GM23338 (cell line): ENCODE measurements around the gene ATP6V0C. TPM values are rescaled to one million over a fixed set of nuclear protein-coding genes. Genes with fewer than 3 reads are reported as not detected.
"Not testable (repeated sequence)": the region's sequence is repeated elsewhere in the genome, so short reads cannot be mapped to it uniquely, and the experiment has no call there.

Source experiments
- ATAC-seq: fragments of 200-7000 bp; cut with Tn5 transposase; 3 replicates; pipeline ENCODE4 v1.9.1; 2020
- DNase-seq: peaks from one replicate; pipeline ENCODE4 v3.0.0-alpha.2; 2015; ENCODE audit warnings: low spot score
- H2AFZ ChIP-seq: fragments of 200-600 bp; sonication (generic); 2 replicates; pipeline ENCODE4 v1.8.0; 2016; ENCODE audit warnings: antibody characterized with exemption, mild to moderate bottlenecking, moderate library complexity
- H3F3A ChIP-seq: fragments of 200-600 bp; sonication (generic); replicated peaks from 2 replicates; pipeline ENCODE4 v1.8.0; 2017; ENCODE audit warnings: antibody characterized with exemption, mixed run types, low read depth
- H3K27ac ChIP-seq: fragments of 200-600 bp; sonication (generic); 2 replicates; pipeline ENCODE4 v1.6.1; 2016; ENCODE audit warnings: low read depth
- H3K27me3 ChIP-seq: fragments of 200-600 bp; sonication (generic); 2 replicates; pipeline ENCODE4 v1.8.0; 2016; ENCODE audit warnings: mild to moderate bottlenecking, mixed run types, moderate library complexity; ENCODE audit not compliant: insufficient read depth
- H3K36me3 ChIP-seq: fragments of 200-600 bp; sonication (generic); 2 replicates; pipeline ENCODE4 v1.8.0; 2016; ENCODE audit warnings: mild to moderate bottlenecking; ENCODE audit not compliant: insufficient read depth
- H3K4me1 ChIP-seq: fragments of 200-600 bp; sonication (generic); 2 replicates; pipeline ENCODE4 v1.8.0; 2016; ENCODE audit warnings: mild to moderate bottlenecking, moderate library complexity; ENCODE audit not compliant: insufficient read depth
- H3K4me2 ChIP-seq: fragments of 200-600 bp; sonication (generic); 2 replicates; pipeline ENCODE4 v1.7.1; 2017; ENCODE audit warnings: mixed run types
- H3K4me3 ChIP-seq: fragments of 200-600 bp; sonication (generic); 2 replicates; pipeline ENCODE4 v1.6.1; 2016; ENCODE audit warnings: mixed run types
- H3K79me2 ChIP-seq: fragments of 200-600 bp; sonication (generic); replicated peaks from 2 replicates; pipeline ENCODE4 v1.8.0; 2017; ENCODE audit warnings: mild to moderate bottlenecking; ENCODE audit not compliant: insufficient read depth
- H3K9me2 ChIP-seq: fragments of 200-600 bp; sonication (generic); 2 replicates; pipeline ENCODE4 v1.8.0; 2017; ENCODE audit not compliant: insufficient read depth
- H4K20me1 ChIP-seq: fragments of 200-600 bp; sonication (generic); replicated peaks from 2 replicates; pipeline ENCODE4 v1.8.0; 2017; ENCODE audit warnings: mild to moderate bottlenecking; ENCODE audit not compliant: insufficient read depth
- H3K27ac Mint-ChIP-seq: 2 replicates; pipeline ENCODE4 v1.8.0; 2020; ENCODE audit warnings: inconsistent platforms, mild to moderate bottlenecking, moderate library complexity, mixed read lengths
- H3K27me3 Mint-ChIP-seq: 3 replicates; pipeline ENCODE4 v1.8.0; 2022; ENCODE audit warnings: low read depth, mild to moderate bottlenecking, moderate library complexity, mixed read lengths, inconsistent platforms; ENCODE audit not compliant: insufficient read depth, poor library complexity
- H3K36me3 Mint-ChIP-seq: 3 replicates; pipeline ENCODE4 v1.8.0; 2021; ENCODE audit warnings: low read depth, mild to moderate bottlenecking, inconsistent platforms, moderate library complexity, mixed read lengths
- H3K4me1 Mint-ChIP-seq: 3 replicates; pipeline ENCODE4 v1.8.0; 2020; ENCODE audit warnings: mild to moderate bottlenecking, inconsistent platforms, mixed read lengths
- H3K4me3 Mint-ChIP-seq: 3 replicates; pipeline ENCODE4 v1.8.0; 2021; ENCODE audit warnings: moderate library complexity, mild to moderate bottlenecking, inconsistent platforms, mixed read lengths
- H3K9me3 Mint-ChIP-seq: 3 replicates; pipeline ENCODE4 v1.8.0; 2020; ENCODE audit warnings: moderate library complexity, mild to moderate bottlenecking, inconsistent platforms, mixed read lengths
- CTCF ChIP-seq, 2 experiments: fragments of 200-600 bp in 1 of 2; sonication (generic) in 1 of 2; conservative IDR thresholded peaks; 2 replicates each; pipeline versions ENCODE4 v1.5.1 to v1.6.1; 2016 to 2017; ENCODE audit warnings: antibody characterized with exemption in 2 of 2, low read depth in 2 of 2, mild to moderate bottlenecking in 2 of 2, moderate library complexity in 1 of 2
- ETS1 ChIP-seq: IDR thresholded peaks from 2 replicates; pipeline ENCODE4 v1.6.1; 2016; ENCODE audit warnings: antibody characterized with exemption
- EZH2 ChIP-seq: fragments of 200-600 bp; sonication (generic); IDR thresholded peaks from one replicate; pipeline ENCODE4 v1.8.0; 2017; ENCODE audit warnings: antibody characterized with exemption, mild to moderate bottlenecking, low read depth; ENCODE audit not compliant: unreplicated experiment
- POLR2AphosphoS5 ChIP-seq: IDR thresholded peaks from 2 replicates; pipeline ENCODE4 v1.6.1; 2016; ENCODE audit warnings: antibody characterized with exemption, low read depth
- STAT1 ChIP-seq: IDR thresholded peaks from one replicate; pipeline ENCODE4 v1.6.1; 2016; ENCODE audit warnings: antibody characterized with exemption; ENCODE audit not compliant: unreplicated experiment
- ZNF114 ChIP-seq: fragments of 250-450 bp; sonication (Bioruptor Pico); IDR thresholded peaks from 2 replicates; pipeline ENCODE4 v1.5.0; 2020; ENCODE audit warnings: mild to moderate bottlenecking, moderate library complexity
- ZNF331 ChIP-seq: fragments of 250-450 bp; sonication (Bioruptor Pico); IDR thresholded peaks from 2 replicates; pipeline ENCODE4 v1.5.0; 2020; ENCODE audit warnings: low read depth, mild to moderate bottlenecking, moderate library complexity
- ZNF462 ChIP-seq: fragments of 250-450 bp; sonication (Bioruptor Pico); IDR thresholded peaks from 2 replicates; pipeline ENCODE4 v1.5.0; 2020; ENCODE audit warnings: mild to moderate bottlenecking, moderate library complexity
- polyA plus RNA-seq: library from polyadenylated mRNA; unstranded; fragments of >200 nt; fragmentation: Nextera tagmentation; extraction: Ambion mirVana; gene quantifications from 2 replicates; pipeline ENCODE4 v1.2.1, GENCODE V29; 2016
- total RNA-seq: library from RNA; depleted of rRNA; stranded (reverse); fragments of >200 nt; shearing (Covaris generic); gene quantifications from 2 replicates; pipeline ENCODE4 v1.2.3, GENCODE V29; 2014

The ATP6V0C gene
- total and polyA plus RNA-seq, 2 experiments from 2014 or later = 98.2 to 162 TPM

- Mint-ChIP-seq H3K27me3 (peaks cover 27% of the 10 kb centered on the region), H3K36me3 (no peaks in the 10 kb centered on the region; the same call in 2 of the 3 replicates), H3K27ac (no peak overlapping the region), H3K9me3 (peaks cover 3% of the 10 kb centered on the region; the same call in 1 of the 3 replicates), H3K4me3 (peak overlapping the region; percentile 48), H3K4me1 (peaks cover 10% of the 10 kb centered on the region)
- ATAC-seq = no peak
- Histone ChIP-seq H3K36me3 (no peaks in the 10 kb centered on the region), H3K4me3 (no peak overlapping the region), H2AFZ (no peak overlapping the region), H3F3A (peaks cover 17% of the 10 kb centered on the region; the same call in 1 of the 2 replicates), H4K20me1 (no peaks in the 10 kb centered on the region), H3K27me3 (peaks cover 5% of the 10 kb centered on the region; the same call in 1 of the 2 replicates), H3K27ac (no peak overlapping the region), H3K4me2 (no peak overlapping the region), H3K4me1 (peaks cover 5% of the 10 kb centered on the region), H3K79me2 (peaks cover 4% of the 10 kb centered on the region), H3K9me2 (no peaks in the 10 kb centered on the region)
- no peak for TF ChIP-seq EZH2
- no peak for DNase-seq
Measured at GRCh38 chr16:2533912-2534311, 20.2 kb downstream of the ATP6V0C start.

GRCh38 chr16:2534335-2534734, 20.6 kb downstream of the ATP6V0C start:
- H3K27ac ChIP-seq, H3K4me3 ChIP-seq, H3K4me1 ChIP-seq, H3K27ac Mint-ChIP-seq, H3K27me3 ChIP-seq, ATAC-seq, H4K20me1 ChIP-seq, H3K9me2 ChIP-seq, DNase-seq, H3K4me3 Mint-ChIP-seq, H3K9me3 Mint-ChIP-seq, H3K36me3 ChIP-seq, H3K36me3 Mint-ChIP-seq, H3K79me2 ChIP-seq, H2AFZ ChIP-seq, H3K4me2 ChIP-seq: not testable (repeated sequence)
- Mint-ChIP-seq H3K4me1 (peaks cover 12% of the 10 kb centered on the region), H3K27me3 (peaks cover 25% of the 10 kb centered on the region)
- peaks cover 17% of the 10 kb centered on the region; the same call in 1 of the 2 replicates for H3F3A ChIP-seq

- H3K9me3 Mint-ChIP-seq = peaks cover 3% of the 10 kb centered on the region; the same call in 1 of the 3 replicates
- H3K27me3 Mint-ChIP-seq = peaks cover 25% of the 10 kb centered on the region
- Histone ChIP-seq H3K36me3 (no peaks in the 10 kb centered on the region), H3K4me2 (no peak overlapping the region), H3K4me1 (peaks cover 5% of the 10 kb centered on the region), H3F3A (0 out of 2 replicates have a peak, but pooled peaks cover 12% of the 10 kb centered on the region), H3K27ac (no peak overlapping the region), H3K4me3 (no peak overlapping the region), H4K20me1 (peaks cover 6% of the 10 kb centered on the region; the same call in 1 of the 2 replicates), H2AFZ (no peak overlapping the region), H3K27me3 (peaks cover 5% of the 10 kb centered on the region; the same call in 1 of the 2 replicates), H3K79me2 (peaks cover 17% of the 10 kb centered on the region), H3K9me2 (no peaks in the 10 kb centered on the region)
- no peaks in the 10 kb centered on the region; the same call in 1 of the 3 replicates for H3K36me3 Mint-ChIP-seq
- H3K4me1 Mint-ChIP-seq = peaks cover 13% of the 10 kb centered on the region
- DNase-seq = no peak
- no peak for ATAC-seq
- no peak overlapping the region; the same call in 2 of the 3 replicates for H3K4me3 Mint-ChIP-seq
- no peak overlapping the region for H3K27ac Mint-ChIP-seq
- TF ChIP-seq ZNF462 (CRISPR knock-in tag) = no peak
- TF ChIP-seq ZNF114 = no peak
- TF ChIP-seq POLR2AphosphoS5 = no peak
- no peak for TF ChIP-seq ZNF331 (CRISPR knock-in tag)
- TF ChIP-seq CTCF (conservative IDR thresholded peaks at IDR 0.05; ENCODE audit: low read depth in 2 of 2) = no peak
- TF ChIP-seq ETS1 = no peak
- no peak for TF ChIP-seq STAT1
Measured at GRCh38 chr16:2535625-2536013, 21.9 kb downstream of the ATP6V0C start.
